Endothelial cell of umbilical vein (primary cell): Measurements from ENCODE around the gene SLC19A1. TPM values are rescaled to one million over a fixed set of nuclear protein-coding genes. Genes with fewer than 3 reads are reported as not detected.
A peak's percentile ranks its signal among the peaks of the same experiment; 100 is the strongest.

Source experiments
- BruUV-seq: library from RNA; stranded (reverse); fragments of 400-500 nt; replicated peaks from 2 replicates; lab custom pipeline; 2021; lab: Mats Ljungman, UMichigan
- CTCF ChIA-PET: fragments of 300-600, 350-600 bp; sonication (Branson Sonifier 250); formaldehyde crosslinking; loops from one replicate; lab custom pipeline; 2021; ENCODE audit warnings: antibody characterized with exemption, inconsistent platforms; lab: Charles Lee
- POLR2A ChIA-PET: fragments of 300-600, 350-600 bp; sonication (Branson Sonifier 250); formaldehyde crosslinking; loops from one replicate; lab custom pipeline; 2021; ENCODE audit warnings: antibody characterized with exemption, inconsistent platforms; lab: Charles Lee
- DNase-seq: peaks from one replicate; pipeline ENCODE4 v3.0.0-alpha.2; 2011; ENCODE audit warnings: low read depth, low spot score
- FAIRE-seq: peaks from 2 replicates; lab custom pipeline; 2011; peaks lifted over from hg19 to GRCh38; lab: Jason Lieb, UNC
- H2AFZ ChIP-seq: 2 replicates; pipeline ENCODE4 v1.6.0; 2012; ENCODE audit warnings: low read depth, low read length, control low read depth, inconsistent platforms
- H3K27ac ChIP-seq: 2 replicates; pipeline ENCODE4 v1.5.1; 2011; ENCODE audit warnings: low read depth, mild to moderate bottlenecking, control low read depth, low read length, moderate library complexity; ENCODE audit not compliant: insufficient read depth
- H3K27me3 ChIP-seq, 2 experiments: 2 replicates each; pipeline versions ENCODE4 v1.6.0 to v1.6.1; 2011; ENCODE audit warnings: low read length in 2 of 2, mixed read lengths in 1 of 2; ENCODE audit not compliant: control insufficient read depth in 2 of 2, insufficient read depth in 2 of 2
- H3K36me3 ChIP-seq, 2 experiments: 2 replicates in 1 of 2; 3 replicates in 1 of 2; pipeline ENCODE4 v1.5.1; 2011; ENCODE audit warnings: low read length in 2 of 2, mild to moderate bottlenecking in 1 of 2, moderate library complexity in 1 of 2; ENCODE audit not compliant: control insufficient read depth in 2 of 2, insufficient read depth in 2 of 2; ENCODE audit errors: extremely low read depth in 1 of 2
- H3K4me1 ChIP-seq: 3 replicates; pipeline ENCODE4 v1.5.1; 2011; ENCODE audit warnings: mild to moderate bottlenecking, low read length; ENCODE audit not compliant: control insufficient read depth, insufficient read depth; ENCODE audit errors: extremely low read depth
- H3K4me2 ChIP-seq: 2 replicates; pipeline ENCODE4 v1.6.1; 2011; ENCODE audit warnings: low read length, control low read depth, mixed read lengths; ENCODE audit not compliant: insufficient read depth
- H3K4me3 ChIP-seq, 3 experiments: fragments of 200-600 bp in 1 of 3; sonication (generic), shearing (Covaris generic) in 1 of 3; replicated peaks in 1 of 3; 2 replicates each; pipeline ENCODE4 v1.5.1; 2011 to 2016; ENCODE audit warnings: control low read depth in 3 of 3, low read length in 3 of 3, mild to moderate bottlenecking in 2 of 3, inconsistent platforms in 1 of 3, low read depth in 1 of 3, moderate library complexity in 1 of 3; ENCODE audit not compliant: insufficient read depth in 1 of 3
- H3K79me2 ChIP-seq: 2 replicates; pipeline ENCODE4 v1.6.0; 2012; ENCODE audit warnings: low read length, inconsistent platforms; ENCODE audit not compliant: control insufficient read depth, insufficient read depth
- H3K9ac ChIP-seq: replicated peaks from 2 replicates; pipeline ENCODE3; 2011; ENCODE audit warnings: low read length, control low read depth; ENCODE audit not compliant: insufficient read depth; ENCODE audit errors: extremely low read depth
- H3K9me1 ChIP-seq: replicated peaks from 3 replicates; pipeline ENCODE4 v1.6.0; 2011; ENCODE audit warnings: mild to moderate bottlenecking, low read length; ENCODE audit not compliant: control insufficient read depth, insufficient read depth; ENCODE audit errors: extremely low read depth
- H3K9me3 ChIP-seq: replicated peaks from 2 replicates; pipeline ENCODE4 v1.5.1; 2012; ENCODE audit warnings: low read length, inconsistent platforms; ENCODE audit not compliant: control insufficient read depth, insufficient read depth
- H4K20me1 ChIP-seq: replicated peaks from 2 replicates; pipeline ENCODE3; 2011; ENCODE audit warnings: mild to moderate bottlenecking, low read length; ENCODE audit not compliant: control insufficient read depth, insufficient read depth; ENCODE audit errors: extremely low read depth
- CTCF ChIP-seq, 2 donors: IDR thresholded peaks; 1 replicate in 1 of 2; 2 replicates in 1 of 2; pipeline ENCODE4 v1.5.1; 2011; ENCODE audit warnings: low read length in 2 of 2, mild to moderate bottlenecking in 2 of 2, moderate library complexity in 2 of 2, control low read depth in 1 of 2, inconsistent platforms in 1 of 2, low read depth in 1 of 2; ENCODE audit not compliant: insufficient read depth in 1 of 2; ENCODE audit errors: extremely low read depth in 1 of 2
- EZH2 ChIP-seq: IDR thresholded peaks from 2 replicates; pipeline ENCODE4 v1.6.1; 2012; ENCODE audit warnings: borderline replicate concordance, low read depth, mild to moderate bottlenecking, moderate library complexity, low read length, inconsistent platforms; ENCODE audit not compliant: severe bottlenecking
- FOS ChIP-seq: IDR thresholded peaks from 2 replicates; pipeline ENCODE4 v1.6.1; 2011; ENCODE audit warnings: mild to moderate bottlenecking, low read length, moderate library complexity, borderline replicate concordance; ENCODE audit not compliant: insufficient read depth
- GATA2 ChIP-seq: IDR thresholded peaks from 2 replicates; pipeline ENCODE4 v1.7.0; 2011; ENCODE audit warnings: low read depth, mild to moderate bottlenecking, moderate library complexity, mixed read lengths, low read length; ENCODE audit not compliant: insufficient read length, insufficient read depth
- JUN ChIP-seq: IDR thresholded peaks from 2 replicates; pipeline ENCODE4 v1.6.1; 2011; ENCODE audit warnings: borderline replicate concordance, low read depth; ENCODE audit not compliant: insufficient read length, insufficient read depth
- MYC ChIP-seq: IDR thresholded peaks from one replicate; pipeline ENCODE4 v1.6.1; 2011; ENCODE audit warnings: mild to moderate bottlenecking, low read depth, low read length
- POLR2A ChIP-seq: IDR thresholded peaks from 2 replicates; pipeline ENCODE4 v1.6.1; 2012; ENCODE audit warnings: low read depth, mild to moderate bottlenecking, control low read depth, low read length
- POLR2AphosphoS5 ChIP-seq: IDR thresholded peaks from 2 replicates; pipeline ENCODE4 v1.6.1; 2012; ENCODE audit warnings: low read depth, mild to moderate bottlenecking, control low read depth, low read length, moderate library complexity; ENCODE audit not compliant: insufficient read depth
- dilution Hi-C: fragments of 300-500 bp; cut with MboI; formaldehyde crosslinking; loops from one replicate; pipeline ENCODE4 v1.15.0; 2019; ENCODE audit warnings: low sequenced_read_pairs; ENCODE audit not compliant: extremely low pct_ligation_motif_present
- intact Hi-C: fragments of 100-400 bp; cut with micrococcal nuclease; formaldehyde crosslinking; loops from one replicate; pipeline ENCODE4 v1.10.0; 2022
- polyA plus RNA-seq, 4 experiments: library from polyadenylated mRNA; depleted of rRNA in 3 of 4; stranded (reverse) in 3 of 4; unstranded in 1 of 4; fragments of >200 nt; gene quantifications; 2 replicates each; pipeline versions ENCODE4 v1.2.1 to v1.2.3, GENCODE V29; 2011 to 2012; ENCODE audit warnings: missing spikeins in 1 of 4
- total RNA-seq: library from RNA; stranded (reverse); gene quantifications from 2 replicates; pipeline ENCODE4 v1.2.3, GENCODE V29; 2021
- TF ChIP-seq, protein P1 (sequence below): IDR thresholded peaks from 2 replicates; pipeline ENCODE4 v1.6.1; 2011; ENCODE audit not compliant: insufficient read depth, insufficient read length

Gene SLC19A1
- total and polyA plus RNA-seq, 2 donors (not counting 3 experiments of a cell fraction or from before 2014, with no cell fraction given) = 36.3 to 54.6 TPM

- dilution Hi-C loops (no loop called here), intact Hi-C loops (no loop called here)
- Histone ChIP-seq H3K9ac (no peak overlapping the region), H3K79me2 (peaks cover 39% of the 10 kb centered on the region), H4K20me1 (no peaks in the 10 kb centered on the region), H3K27me3 (no peaks in the 10 kb centered on the region), H3K9me1 (no peaks in the 10 kb centered on the region), H3K27ac (no peak overlapping the region), H3K36me3 (peaks cover 3 to 12% of the 10 kb centered on the region in 2 experiments), H3K4me3 (no peak overlapping the region), H3K4me1 (peaks cover 22% of the 10 kb centered on the region), H2AFZ (no peak overlapping the region), H3K9me3 (no peaks in the 10 kb centered on the region), H3K4me2 (no peak overlapping the region)
- TF ChIP-seq POLR2AphosphoS5 (no peak), FOS (no peak), POLR2A (no peak), MYC (no peak), CTCF (IDR thresholded peaks at IDR 0.05; ENCODE audit: extremely low read depth in 1 of 2, insufficient read depth in 1 of 2, low read depth in 1 of 2, low read length in 2 of 2) (no peak), GATA2 (no peak), JUN (no peak), EZH2 (no peak)
- TF ChIP-seq, protein P1, sequence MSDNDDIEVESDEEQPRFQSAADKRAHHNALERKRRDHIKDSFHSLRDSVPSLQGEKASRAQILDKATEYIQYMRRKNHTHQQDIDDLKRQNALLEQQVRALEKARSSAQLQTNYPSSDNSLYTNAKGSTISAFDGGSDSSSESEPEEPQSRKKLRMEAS = no peak
- ChIA-PET CTCF (no interaction called here), POLR2A (no interaction called here)
- no peak for DNase-seq
- BruUV-seq = TSS peak; percentile 85
- no peak for FAIRE-seq
Measured at GRCh38 chr21:45468051-45468970, 73.9 kb downstream of the SLC19A1 start.
